ENCODE measurements around the gene FLT3. TPM values are rescaled to one million over a fixed set of nuclear protein-coding genes. Genes with fewer than 3 reads are reported as not detected.

The FLT3 gene
- total RNA-seq, 4 donors from 2014 or later = 0.55 to 0.95 TPM; not detected in 2

DNA sequence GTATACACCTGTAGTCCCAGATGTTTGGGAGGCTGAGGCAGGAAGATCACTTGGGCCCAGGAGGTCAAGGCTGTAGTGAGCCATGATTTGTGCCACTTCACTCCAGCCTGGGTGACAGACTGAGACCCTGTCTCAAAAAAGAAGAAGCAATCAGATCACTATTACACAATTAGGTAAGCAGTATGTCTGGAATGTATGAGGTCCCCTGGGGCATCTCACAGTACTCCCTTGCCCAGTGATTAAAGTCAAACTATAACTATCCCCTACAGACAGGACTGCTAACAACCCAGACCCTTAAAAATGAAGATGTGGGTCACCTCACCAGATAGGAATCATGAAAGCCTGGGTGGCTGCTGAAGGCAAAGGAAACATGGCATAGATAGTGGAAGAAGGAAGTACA, 28.6 kb upstream of the FLT3 start:
- peaks cover 0 to 7% (median 0%) of the 10 kb centered on the region in 4 donors for H3K4me1 ChIP-seq
- H3K36me3 ChIP-seq = no peaks in the 10 kb centered on the region
- intact Hi-C loops (cut with DNase I; ENCODE audit: low total_unique reads) = no loop called here
- H3K9me3 ChIP-seq = no peaks in the 10 kb centered on the region
- no peak overlapping the region for H3K4me3 ChIP-seq
- no peaks in the 10 kb centered on the region for H3K27me3 ChIP-seq
- H3K27ac ChIP-seq = no peak overlapping the region
- no peak for DNase-seq
- in situ Hi-C loops (cut with MboI; ENCODE audit: low pct_ligation_motif_present in 1 of 4, low pct_unique_long_range_greater_than_20kb in 1 of 4, low sequenced_read_pairs in 3 of 4) = no loop called here
- TF ChIP-seq EP300 (IDR thresholded peaks at IDR 0.05; ENCODE audit: low read depth) (no peak), POLR2A (IDR thresholded peaks at IDR 0.05) (no peak), POLR2AphosphoS5 (IDR thresholded peaks at IDR 0.05) (no peak)
- TF ChIP-seq, protein P1, sequence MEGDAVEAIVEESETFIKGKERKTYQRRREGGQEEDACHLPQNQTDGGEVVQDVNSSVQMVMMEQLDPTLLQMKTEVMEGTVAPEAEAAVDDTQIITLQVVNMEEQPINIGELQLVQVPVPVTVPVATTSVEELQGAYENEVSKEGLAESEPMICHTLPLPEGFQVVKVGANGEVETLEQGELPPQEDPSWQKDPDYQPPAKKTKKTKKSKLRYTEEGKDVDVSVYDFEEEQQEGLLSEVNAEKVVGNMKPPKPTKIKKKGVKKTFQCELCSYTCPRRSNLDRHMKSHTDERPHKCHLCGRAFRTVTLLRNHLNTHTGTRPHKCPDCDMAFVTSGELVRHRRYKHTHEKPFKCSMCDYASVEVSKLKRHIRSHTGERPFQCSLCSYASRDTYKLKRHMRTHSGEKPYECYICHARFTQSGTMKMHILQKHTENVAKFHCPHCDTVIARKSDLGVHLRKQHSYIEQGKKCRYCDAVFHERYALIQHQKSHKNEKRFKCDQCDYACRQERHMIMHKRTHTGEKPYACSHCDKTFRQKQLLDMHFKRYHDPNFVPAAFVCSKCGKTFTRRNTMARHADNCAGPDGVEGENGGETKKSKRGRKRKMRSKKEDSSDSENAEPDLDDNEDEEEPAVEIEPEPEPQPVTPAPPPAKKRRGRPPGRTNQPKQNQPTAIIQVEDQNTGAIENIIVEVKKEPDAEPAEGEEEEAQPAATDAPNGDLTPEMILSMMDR (IDR thresholded peaks at IDR 0.05) = no peak

GRCh38 chr13:28128030-28128429, 27.7 kb upstream of the FLT3 start:
- no peak overlapping the region for H3K27ac ChIP-seq
- H3K4me1 ChIP-seq = peaks cover 0 to 7% (median 0%) of the 10 kb centered on the region in 4 donors
- TF ChIP-seq EP300 (IDR thresholded peaks at IDR 0.05; ENCODE audit: low read depth) (no peak), POLR2AphosphoS5 (IDR thresholded peaks at IDR 0.05) (no peak), POLR2A (IDR thresholded peaks at IDR 0.05) (no peak)
- no peak for DNase-seq
- intact Hi-C loops (cut with DNase I; ENCODE audit: low total_unique reads) (no loop called here), in situ Hi-C loops (cut with MboI; ENCODE audit: low pct_ligation_motif_present in 1 of 4, low pct_unique_long_range_greater_than_20kb in 1 of 4, low sequenced_read_pairs in 3 of 4) (no loop called here)
- H3K27me3 ChIP-seq = no peaks in the 10 kb centered on the region
- H3K36me3 ChIP-seq = no peaks in the 10 kb centered on the region
- no peak overlapping the region for H3K4me3 ChIP-seq
- no peaks in the 10 kb centered on the region for H3K9me3 ChIP-seq

- Histone ChIP-seq H3K9me3 (no peaks in the 10 kb centered on the region), H3K4me1 (no peaks in the 10 kb centered on the region), H3K27ac (no peak overlapping the region), H3K36me3 (no peaks in the 10 kb centered on the region), H3K27me3 (peaks cover 5% of the 10 kb centered on the region), H3K4me3 (no peak overlapping the region)
- TF ChIP-seq POLR2A (IDR thresholded peaks at IDR 0.05) (no peak), POLR2AphosphoS5 (IDR thresholded peaks at IDR 0.05) (no peak), EP300 (IDR thresholded peaks at IDR 0.05; ENCODE audit: low read depth) (no peak)
- TF ChIP-seq, protein P1 (IDR thresholded peaks at IDR 0.05) = no peak
- 97 to 100% methylated on average over 6 to 8 of the region's 8 CpGs for WGBS, 2 donors (ENCODE audit: low coverage in 1 of 2)
- in situ Hi-C loops (cut with MboI; ENCODE audit: low pct_ligation_motif_present in 1 of 4, low pct_unique_long_range_greater_than_20kb in 1 of 4, low sequenced_read_pairs in 3 of 4) = no loop called here
- DNase-seq = no peak
- intact Hi-C loops (cut with DNase I; ENCODE audit: low total_unique reads) = no loop called here
These were observed 20.8 kb upstream of the FLT3 start for GRCh38 chr13:28121224-28121623.

DNA sequence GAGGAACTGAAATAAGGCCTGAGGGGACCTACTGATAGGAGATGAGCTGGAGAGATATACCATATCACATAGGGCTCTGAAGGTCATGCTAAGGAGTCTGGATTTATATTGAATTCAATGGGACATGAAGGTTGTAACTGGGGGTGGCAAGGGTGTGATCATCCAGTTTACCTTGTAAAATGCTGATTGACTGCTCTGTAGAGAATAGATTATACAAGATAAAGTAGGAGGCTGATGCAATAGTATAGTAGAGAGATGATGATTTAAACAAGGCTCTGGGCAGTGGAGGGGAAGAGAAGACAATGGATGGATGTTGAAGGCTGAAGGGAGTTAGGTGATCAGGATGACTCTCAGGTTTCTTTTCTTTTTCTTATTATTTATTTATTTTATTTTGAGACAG, 19.9 kb upstream of the FLT3 start:
- no peak overlapping the region for H3K27ac ChIP-seq
- in situ Hi-C loops (cut with MboI; ENCODE audit: low pct_ligation_motif_present in 1 of 4, low pct_unique_long_range_greater_than_20kb in 1 of 4, low sequenced_read_pairs in 3 of 4) = no loop called here
- no peak overlapping the region for H3K4me3 ChIP-seq
- TF ChIP-seq EP300 (IDR thresholded peaks at IDR 0.05; ENCODE audit: low read depth) (no peak), POLR2AphosphoS5 (IDR thresholded peaks at IDR 0.05) (no peak), POLR2A (IDR thresholded peaks at IDR 0.05) (no peak)
- TF ChIP-seq, protein P1 (IDR thresholded peaks at IDR 0.05) = no peak
- H3K36me3 ChIP-seq = no peaks in the 10 kb centered on the region
- no peak for DNase-seq
- intact Hi-C loops (cut with DNase I; ENCODE audit: low total_unique reads) = no loop called here
- no peaks in the 10 kb centered on the region for H3K9me3 ChIP-seq
- peaks cover 5% of the 10 kb centered on the region for H3K27me3 ChIP-seq
- H3K4me1 ChIP-seq = no peaks in the 10 kb centered on the region

- Histone ChIP-seq H3K27me3 (peaks cover 5% of the 10 kb centered on the region), H3K4me1 (no peaks in the 10 kb centered on the region), H3K27ac (no peak overlapping the region), H3K36me3 (no peaks in the 10 kb centered on the region), H3K4me3 (no peak overlapping the region), H3K9me3 (no peaks in the 10 kb centered on the region)
- WGBS, 2 donors (ENCODE audit: low coverage in 1 of 2) = 74 to 75% methylated on average over 7 to 9 of the region's 9 CpGs
- in situ Hi-C loops (cut with MboI; ENCODE audit: low pct_ligation_motif_present in 1 of 4, low pct_unique_long_range_greater_than_20kb in 1 of 4, low sequenced_read_pairs in 3 of 4) (no loop called here), intact Hi-C loops (cut with DNase I; ENCODE audit: low total_unique reads) (no loop called here)
- DNase-seq = peak; percentile 60
- TF ChIP-seq, protein P1 (IDR thresholded peaks at IDR 0.05) = no peak
- no peak for TF ChIP-seq EP300 (IDR thresholded peaks at IDR 0.05; ENCODE audit: low read depth)
These were observed 17.5 kb upstream of the FLT3 start for GRCh38 chr13:28117689-28118377.
